ENCODE results near the gene MMUT.

DNA sequence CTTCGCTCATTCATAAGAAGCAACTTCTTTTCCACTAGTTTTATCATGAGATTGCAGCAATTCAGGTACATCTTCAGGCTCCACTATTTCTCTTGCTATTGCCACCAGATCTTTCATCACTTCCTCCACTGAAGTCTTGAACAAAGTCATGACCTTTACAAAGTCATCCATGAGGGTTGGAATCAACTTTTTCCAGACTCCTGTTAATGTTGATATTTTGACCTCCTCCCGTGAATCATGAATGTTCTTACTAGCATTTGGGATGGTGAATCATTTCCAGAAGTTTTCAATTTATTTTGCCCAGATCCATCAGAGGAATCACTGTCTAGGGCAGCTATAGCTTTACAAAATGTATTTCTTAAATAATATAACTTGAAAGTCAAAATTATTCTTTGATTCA lies 1.6 kb upstream of the MMUT start:
- no peak for TF ChIP-seq REST (IDR thresholded peaks at IDR 0.05; ENCODE audit: low read depth)
- TF ChIP-seq POLR2A (IDR thresholded peaks at IDR 0.05; ENCODE audit: borderline replicate concordance, extremely low read depth, insufficient read depth, insufficient read length) = no peak
- no peak for TF ChIP-seq CTCF (IDR thresholded peaks at IDR 0.05 in 2 of 3, conservative IDR thresholded peaks at IDR 0.05 in 1 of 3; ENCODE audit: borderline replicate concordance in 1 of 3, insufficient read depth in 1 of 3, low read depth in 2 of 3, low read length in 2 of 3)
- TF ChIP-seq TCF7L2 (IDR thresholded peaks at IDR 0.05; ENCODE audit: borderline replicate concordance, extremely low read depth, insufficient read depth, insufficient read length) = no peak
- no peak for TF ChIP-seq POLR2AphosphoS5 (IDR thresholded peaks at IDR 0.05; ENCODE audit: low read depth, low read length)

Measured in HCT116 (cell line).